HG02571 (cell line): ENCODE measurements around the gene KYAT1.

ENCODE experiments used
- ATAC-seq: cut with Tn5 transposase; IDR thresholded peaks from one replicate; pipeline ENCODE4 v1.9.1; 2021; ENCODE audit warnings: mild to moderate bottlenecking, moderate library complexity; ENCODE audit not compliant: unreplicated experiment

Gene KYAT1

DNA sequence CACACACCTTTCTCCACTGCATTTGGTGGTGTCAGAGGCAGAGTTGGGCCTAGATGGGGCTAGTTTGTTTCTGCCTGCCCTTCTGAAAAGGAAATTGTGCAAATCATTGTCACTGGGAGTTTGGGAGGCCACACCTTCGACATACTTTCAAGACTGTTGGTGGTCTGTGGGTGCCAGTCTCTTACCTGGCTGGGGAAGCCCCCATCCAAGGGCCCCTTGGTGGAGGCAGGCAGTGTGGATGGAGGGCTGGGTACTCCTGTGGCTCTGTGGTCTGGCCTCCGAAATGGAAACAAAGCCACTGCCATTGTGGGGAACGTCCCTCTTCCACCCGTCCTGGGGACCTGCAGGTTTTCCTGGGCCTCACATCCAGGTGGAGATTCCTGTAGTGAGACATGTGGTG lies 28.1 kb upstream of the KYAT1 start:
- no peak for ATAC-seq

DNA sequence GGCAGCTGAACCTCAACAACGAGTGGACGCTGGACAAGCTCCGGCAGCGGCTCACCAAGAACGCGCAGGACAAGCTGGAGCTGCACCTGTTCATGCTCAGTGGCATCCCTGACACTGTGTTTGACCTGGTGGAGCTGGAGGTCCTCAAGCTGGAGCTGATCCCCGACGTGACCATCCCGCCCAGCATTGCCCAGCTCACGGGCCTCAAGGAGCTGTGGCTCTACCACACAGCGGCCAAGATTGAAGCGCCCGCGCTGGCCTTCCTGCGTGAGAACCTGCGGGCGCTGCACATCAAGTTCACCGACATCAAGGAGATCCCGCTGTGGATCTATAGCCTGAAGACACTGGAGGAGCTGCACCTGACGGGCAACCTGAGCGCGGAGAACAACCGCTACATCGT lies 26.6 kb upstream of the KYAT1 start:
- no peak for ATAC-seq

DNA sequence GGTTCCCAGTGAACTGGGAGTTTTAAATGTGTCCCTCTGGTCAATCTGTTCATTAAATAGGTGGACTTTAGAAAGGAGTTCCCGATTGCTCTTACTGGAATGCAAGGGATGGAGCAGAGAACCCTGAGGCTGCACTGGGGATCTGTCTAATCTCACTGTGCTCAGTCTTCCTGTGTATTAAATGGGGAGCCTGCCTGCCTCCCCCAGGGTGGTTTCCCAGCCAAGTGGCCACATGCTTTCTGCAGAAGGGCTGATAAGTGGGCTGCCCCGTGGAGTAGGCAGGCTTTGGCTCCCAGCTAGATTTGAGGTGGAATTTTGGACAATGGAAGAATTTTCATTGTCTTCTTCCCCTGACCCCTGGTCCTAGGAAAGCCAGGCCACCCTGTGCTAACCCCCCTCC lies 25.0 kb upstream of the KYAT1 start:
- ATAC-seq: no peak

DNA sequence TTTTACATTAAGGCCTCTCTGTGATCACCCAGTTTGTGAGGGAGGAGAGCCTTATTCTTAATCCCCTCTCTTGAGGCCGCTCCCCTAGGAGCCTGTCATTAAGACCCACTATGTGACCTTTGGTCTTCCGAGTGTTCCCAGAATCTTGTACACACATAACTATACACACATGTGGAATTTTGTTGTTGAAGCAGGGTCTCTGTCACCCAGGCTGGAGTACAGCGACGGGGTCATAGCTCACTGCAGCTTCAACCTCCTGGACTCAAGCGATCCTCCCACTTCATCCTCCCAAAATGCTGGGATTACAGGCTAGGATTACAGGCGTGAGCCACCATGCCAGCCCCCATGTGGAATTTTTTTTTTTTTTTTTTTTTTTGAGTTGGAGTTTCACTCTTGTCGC lies 24.2 kb upstream of the KYAT1 start:
- no peak for ATAC-seq

DNA sequence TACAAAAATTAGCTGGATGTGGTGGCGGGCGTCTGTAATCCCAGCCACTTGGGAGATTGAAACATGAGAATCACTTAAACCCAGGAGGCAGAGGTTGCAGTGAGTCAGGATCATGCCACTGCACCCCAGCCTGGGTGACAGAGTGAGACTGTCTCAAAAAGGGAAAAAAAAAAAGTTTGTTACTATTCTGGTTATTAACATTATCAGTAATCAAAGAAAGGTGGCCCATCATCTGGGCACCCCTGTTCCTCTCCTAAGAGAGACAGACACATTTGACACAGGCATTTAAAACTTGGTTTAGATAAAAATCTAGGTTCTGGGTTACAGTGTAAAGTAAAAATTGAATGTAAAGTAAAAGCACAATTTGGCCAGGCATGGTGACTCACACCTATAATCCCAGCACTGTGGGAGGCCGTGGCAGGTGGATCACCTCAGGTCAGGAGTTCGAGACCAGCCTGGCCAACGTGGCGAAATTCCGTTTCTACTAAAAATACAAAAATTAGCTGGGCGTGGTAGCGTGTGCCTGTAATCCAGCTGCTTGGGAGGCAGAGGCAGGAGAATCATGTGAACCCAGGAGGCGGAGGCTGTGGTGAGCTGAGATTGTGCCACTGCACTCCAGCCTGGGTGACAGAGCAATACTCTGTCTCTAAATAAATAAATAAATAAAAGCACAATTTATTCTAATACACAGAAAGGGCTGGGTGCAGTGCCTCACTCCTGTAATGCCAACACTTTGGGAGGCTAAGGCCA lies 22.3 kb upstream of the KYAT1 start:
- ATAC-seq: no peak

DNA sequence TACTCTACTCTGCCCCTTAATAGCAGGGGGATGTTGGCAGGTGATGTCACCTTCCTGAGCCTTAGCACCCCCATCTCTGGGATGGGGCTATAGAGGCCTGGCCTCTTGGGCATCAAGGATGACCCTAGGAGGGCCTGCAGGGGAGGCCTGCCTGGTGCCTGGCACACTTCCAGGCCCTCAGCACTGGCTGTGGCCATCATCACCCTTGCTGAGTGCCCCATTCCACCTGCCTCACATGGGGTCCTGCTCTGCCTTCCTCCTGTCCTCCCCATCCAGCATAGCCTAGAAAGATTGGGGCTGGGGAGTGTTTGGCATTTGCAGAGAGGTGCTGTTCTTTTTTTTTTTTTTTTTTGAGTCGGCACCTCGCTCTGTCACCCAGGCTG lies 21.3 kb upstream of the KYAT1 start:
- no peak for ATAC-seq

DNA sequence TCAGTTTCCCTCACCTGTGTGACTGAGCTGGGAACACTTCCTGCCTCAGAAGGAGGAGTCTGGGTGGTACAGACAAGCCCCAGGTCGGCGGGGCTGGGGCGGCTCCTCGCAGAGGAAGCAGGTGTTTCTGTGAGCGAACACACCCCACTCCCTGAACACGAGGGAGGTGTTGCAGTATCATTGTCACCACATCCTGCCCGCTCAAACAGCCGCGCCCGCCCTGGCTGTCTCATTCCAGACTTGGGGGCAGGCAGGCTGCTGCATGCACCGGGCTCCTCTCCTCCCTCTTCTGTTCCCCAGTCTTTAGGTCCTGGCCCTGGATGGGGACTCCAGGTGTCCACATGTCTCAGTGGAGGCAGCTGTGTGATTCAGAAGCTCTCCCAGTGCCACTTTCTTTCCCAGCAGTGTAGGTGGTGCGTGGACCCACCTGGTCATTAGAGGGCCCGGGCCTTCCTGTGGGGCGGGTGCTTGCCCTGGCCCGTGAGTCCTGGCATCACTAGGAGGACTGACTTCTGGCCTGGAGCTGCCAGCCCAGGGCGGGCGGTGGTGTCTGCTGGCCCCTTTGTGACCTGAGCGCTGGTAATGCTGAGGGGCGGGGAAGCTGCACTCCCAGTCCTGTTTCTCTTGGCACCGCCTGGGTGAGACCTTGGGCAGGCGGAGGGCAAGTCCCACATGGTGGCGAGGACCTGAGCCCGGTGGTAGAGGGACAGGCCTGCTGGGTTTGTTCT lies 20.8 kb upstream of the KYAT1 start:
- ATAC-seq: peak; percentile 56

DNA sequence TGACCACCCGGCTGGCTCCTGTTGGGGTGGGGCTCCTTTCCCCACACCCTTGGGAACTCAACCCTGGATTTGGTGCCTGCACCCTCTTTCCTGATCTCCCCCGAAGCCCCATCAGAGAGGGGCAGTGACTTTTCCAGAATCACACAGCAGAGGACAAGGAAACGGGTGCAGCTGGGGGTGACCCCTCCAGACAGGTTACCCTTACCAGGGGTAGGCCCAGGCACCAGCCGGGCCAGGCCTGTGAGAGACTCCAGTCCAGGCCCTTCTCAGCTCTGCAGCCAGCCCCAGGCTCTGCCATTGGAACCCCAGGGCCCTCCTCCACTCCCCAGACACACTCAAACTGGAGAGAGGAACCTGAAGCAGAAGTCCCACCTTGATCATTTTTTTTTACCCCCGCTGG lies 20.1 kb upstream of the KYAT1 start:
- ATAC-seq: no peak

DNA sequence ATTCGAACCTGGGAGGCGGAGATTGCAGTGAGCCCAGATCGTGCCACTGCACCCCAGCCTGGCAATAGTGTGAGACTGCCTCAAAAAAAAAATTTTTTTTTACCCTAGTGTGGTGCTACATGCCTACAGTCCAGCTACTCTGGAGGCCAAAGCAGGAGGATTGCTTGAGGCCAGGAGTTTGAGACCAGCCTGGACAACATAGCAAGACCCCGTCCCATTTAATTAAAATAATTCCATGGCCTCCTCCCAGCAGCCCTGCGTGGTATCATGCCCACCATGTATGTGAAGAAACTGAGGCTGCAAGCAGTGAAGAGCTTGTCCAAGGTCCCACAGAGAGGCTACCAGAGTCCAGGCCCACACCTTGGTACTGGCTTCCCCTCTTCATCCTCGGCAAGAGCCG lies 19.6 kb upstream of the KYAT1 start:
- no peak for ATAC-seq

DNA sequence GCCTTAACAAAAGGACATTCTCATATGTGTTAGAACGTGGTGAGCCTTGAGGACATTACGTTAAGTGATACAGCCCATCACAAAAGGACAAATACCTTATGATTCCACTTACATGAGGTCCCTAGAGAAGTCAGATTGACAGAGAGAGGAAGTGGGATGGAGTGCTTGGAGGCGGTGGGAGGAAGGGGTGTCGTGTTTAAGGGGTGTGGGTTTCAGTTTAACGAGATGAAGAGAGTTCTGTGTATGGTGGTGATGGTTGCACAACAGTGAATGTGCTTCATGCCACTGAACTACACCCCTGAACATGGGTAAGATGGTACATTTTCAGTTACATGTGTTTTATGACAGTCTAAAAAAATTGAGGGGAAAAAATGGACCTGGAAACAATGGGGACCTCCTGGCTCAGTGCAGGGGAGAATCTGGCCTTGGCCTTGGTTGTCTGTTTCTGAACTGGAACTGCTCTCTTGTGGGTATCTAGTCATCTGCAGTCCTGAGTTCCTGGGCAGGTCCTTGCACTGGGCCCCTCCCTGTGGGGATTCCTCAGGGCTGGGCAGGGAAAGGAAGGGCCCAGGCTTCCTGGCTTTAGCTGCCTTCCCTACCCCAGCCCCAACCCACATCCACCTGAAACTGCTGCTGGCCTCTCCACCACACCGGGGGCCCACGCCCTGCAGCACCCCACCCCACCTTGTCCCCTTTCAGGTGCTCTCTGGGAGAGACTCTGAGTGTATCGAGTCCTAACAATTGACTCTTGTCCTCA lies 18.0 kb upstream of the KYAT1 start:
- no peak for ATAC-seq

DNA sequence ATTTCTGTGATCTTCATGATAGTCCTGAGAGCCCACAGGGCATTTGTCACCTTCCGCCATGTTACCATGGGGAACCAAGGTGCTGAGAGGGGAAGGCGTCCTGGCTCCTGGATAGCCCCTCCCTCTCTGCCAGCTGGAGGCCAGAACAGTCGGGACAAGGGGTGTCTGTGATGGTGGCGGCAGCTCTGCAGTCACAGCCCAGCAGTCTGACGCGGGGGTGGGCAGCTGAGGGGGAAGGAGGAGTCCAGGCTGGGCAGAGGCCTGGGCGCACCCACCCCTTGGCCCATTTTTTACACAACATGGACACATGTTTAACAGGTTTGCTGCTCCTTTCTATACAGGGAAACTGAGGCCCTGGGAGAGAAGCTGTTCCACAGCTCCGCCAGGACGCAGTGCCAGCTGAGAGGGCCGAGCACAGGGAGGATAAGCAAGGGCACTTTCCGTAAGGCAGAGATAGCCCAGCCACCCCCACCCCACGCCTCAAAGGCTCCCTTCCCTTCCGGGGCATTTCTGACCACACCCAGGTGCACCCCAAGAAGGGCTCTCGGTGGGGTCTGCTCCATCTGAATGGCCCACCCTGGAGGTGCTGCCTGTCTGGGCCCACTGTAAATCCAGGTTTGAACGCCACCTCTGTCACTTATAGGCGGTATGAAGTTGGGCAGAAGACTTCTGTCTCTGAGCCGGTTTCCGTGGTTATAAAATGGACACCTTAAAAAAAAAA lies 17.3 kb upstream of the KYAT1 start:
- no peak for ATAC-seq

DNA sequence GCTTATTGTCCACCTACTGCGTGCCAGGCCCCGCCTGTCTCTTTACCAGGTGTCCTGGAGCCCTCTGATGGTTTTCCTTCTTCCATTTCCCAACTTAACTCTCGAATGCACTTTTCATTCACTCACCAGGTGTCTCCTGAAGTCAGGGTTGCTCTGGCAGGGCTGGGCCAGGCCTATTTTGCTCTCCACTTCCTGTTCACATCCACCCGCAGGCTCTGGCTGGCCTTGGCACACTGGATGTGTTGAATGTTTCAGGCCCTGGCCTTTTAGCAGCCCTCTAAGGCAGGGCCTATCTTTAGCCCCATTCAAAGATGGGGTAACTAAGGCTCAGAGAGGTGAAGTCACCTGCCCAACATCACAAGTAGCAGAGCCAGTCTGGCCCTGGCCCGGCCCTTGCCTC lies 16.6 kb upstream of the KYAT1 start:
- ATAC-seq: no peak

DNA sequence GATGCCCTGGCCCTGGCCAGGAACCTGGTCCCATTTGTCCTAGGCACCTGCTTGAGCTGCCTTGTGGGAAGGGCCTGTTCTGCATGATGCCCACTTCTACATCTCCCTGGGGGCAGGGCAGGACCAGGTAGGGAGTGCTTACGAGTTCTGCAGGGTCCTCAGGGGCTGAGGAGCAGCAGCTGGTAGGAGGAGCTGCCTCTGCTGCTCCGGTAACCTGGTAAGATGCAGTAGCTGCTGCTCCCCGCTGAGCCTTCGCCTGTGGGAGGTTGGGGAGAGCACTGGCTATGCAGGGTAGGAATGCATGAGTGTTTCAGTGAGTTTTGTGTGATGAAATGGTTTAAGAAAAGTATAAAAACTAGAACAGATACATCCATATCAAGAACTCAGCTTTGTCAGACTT lies 13.8 kb upstream of the KYAT1 start:
- ATAC-seq: no peak

DNA sequence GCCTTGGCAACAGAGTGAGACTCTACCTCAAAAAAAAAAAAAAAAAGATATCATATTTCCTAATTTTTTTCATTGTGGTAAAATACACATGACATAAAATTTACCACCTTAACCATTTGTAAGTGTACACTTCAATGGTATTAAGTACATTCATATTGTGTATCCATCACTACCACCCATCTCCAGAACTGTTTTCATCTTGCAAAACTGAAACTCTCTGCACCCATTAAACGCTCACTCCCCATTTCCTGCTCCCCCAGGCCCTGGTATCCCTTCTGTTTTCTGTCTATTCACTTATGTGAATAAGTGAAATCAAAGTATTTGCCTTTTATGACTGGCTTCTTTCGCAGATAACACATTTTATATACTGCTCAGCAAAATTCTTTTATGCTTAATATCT lies 13.0 kb upstream of the KYAT1 start:
- ATAC-seq: no peak

DNA sequence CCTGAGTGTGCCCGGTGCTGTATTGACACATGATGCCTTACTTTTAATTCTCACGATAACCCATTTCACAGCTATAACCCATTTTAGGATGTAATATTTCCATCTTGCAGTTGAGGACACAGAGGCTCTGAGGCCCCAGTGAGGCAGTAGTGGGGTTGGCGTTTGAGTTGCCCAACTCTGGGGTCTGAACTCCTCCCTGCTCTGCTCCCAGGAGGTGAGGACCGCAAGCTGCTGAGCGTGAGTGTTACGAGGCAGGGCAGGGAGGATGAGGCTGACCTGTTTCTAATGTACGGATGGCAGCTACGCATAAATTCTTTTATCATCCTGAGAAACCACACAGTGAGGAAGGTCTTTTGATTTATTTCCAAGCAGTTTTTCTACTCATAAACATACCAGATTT lies 11.6 kb upstream of the KYAT1 start:
- ATAC-seq: no peak

DNA sequence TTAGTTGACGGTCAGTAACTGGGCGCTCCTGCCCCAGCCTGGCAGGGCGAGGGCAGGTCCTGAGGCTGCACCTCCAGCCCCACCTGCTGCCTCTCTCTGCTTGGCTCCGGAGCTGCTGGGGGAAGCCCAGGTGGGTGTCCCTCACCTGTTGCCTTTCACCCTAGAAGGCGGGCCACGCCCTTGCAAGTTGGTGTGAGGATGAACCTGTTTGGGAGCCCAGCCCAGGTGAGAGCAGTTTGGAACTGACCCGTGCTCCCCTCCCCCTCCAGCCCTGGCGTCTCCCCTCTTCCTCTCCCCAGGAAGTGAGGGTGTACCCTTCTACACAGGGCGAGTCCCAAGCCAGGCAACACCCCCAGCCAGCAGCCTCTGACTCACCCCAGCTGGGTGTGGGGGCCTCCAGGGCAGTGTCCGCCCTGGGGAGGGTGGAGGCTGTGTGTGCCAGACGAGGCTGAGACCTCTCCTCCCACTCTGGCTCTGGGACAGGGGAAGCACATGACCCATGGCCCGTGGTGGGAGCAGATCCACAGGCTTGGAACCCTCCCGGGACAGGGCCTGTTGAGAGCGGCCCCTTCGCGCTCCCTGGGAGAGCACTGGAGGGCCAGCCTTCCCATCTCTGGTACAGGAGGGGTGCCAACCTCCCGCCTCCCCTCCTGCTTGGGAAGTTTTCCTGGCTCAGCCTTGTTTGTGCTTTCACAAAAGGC lies 10.6 kb upstream of the KYAT1 start:
- ATAC-seq: no peak

DNA sequence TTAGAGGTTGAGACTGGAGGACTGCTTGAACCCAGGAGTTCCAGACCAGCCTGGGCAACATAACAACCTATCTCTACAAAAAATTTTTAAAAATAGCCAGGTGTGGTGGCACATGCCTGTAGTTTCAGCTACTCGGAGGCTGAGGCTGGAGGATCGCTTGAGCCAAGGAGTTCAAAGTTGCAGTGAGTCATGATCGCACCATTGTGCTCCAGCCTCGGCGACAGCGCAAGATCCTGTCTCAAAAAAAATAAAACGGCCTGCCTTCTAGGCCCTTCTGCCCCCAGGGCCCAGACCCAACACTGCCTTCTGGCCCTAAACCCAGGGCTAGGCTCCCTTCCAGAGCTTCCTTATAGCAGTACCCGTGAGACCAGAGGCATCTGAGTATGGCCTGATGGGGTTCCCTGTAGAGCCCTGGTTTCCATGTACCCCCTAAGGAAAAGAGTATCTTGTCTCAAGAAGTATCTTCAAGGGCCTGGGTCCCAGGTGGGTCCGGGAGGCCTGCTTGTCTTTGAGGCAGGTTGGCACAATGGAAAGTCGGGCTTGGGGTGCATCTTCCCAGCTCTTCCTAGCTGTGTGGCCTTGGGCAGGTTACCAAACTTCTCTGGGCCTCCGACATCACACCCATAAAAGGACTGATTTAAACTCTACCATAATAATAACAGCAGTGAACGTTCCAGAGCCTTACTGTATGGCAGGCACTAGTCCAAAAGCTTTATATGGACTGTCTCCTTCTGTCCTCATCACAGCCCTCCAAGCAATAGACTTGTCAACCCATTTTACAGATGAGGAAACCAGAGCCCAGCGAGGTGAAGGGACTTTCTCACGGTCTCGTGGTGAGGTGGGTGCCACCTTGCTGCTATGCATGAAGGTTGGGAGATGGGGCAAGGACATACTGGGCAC lies 9.8 kb upstream of the KYAT1 start:
- no peak for ATAC-seq

DNA sequence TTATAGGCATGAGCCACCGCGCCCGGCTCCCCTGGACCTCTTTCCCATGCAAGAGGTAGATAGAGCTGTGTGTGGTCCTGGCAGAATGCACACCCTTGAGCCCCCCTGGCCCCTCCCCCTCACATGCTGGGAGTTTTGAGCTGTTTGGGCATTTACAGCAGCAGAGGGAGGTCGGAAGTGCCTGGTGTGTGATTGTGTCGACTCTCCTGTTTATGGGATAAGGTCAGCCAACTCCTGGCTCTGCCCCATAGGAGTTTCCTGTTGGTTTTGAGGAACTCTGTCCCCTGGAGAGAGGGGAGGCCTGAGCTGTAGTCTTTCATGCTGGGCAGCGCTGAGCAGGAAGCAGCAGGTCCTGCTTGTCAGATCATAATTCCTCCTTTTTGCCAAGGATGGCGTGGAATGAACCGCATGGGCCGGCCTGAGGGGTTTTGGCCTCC lies 6.2 kb upstream of the KYAT1 start:
- no peak for ATAC-seq

DNA sequence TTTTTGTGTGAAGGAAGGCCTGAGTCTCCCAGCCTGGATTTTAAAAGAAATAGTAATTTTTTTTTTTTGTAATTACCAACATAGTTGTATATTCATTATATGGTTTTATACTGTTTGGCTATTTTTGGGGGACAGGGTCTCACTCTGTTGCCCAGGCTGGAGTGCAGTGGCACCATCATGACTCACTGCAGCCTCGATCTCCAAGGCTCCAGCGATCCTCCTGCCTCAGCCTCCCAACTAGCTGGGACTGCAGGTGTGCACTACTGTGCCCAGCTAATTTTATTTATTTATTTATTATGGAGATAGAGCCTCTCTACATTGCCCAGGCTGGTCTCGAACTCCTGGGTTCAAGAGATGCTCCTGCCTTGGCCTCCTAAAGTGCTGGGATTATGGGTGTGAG lies 5.3 kb upstream of the KYAT1 start:
- ATAC-seq: no peak
